GM23338 (cell line): ENCODE data around the gene OIT3. TPM values are rescaled to one million over a fixed set of nuclear protein-coding genes. Genes with fewer than 3 reads are reported as not detected.

Experiments
- ATAC-seq: fragments of 200-7000 bp; cut with Tn5 transposase; 3 replicates; pipeline ENCODE4 v1.9.1; 2020
- DNase-seq: peaks from one replicate; pipeline ENCODE4 v3.0.0-alpha.2; 2015; ENCODE audit warnings: low spot score
- H2AFZ ChIP-seq: fragments of 200-600 bp; sonication (generic); 2 replicates; pipeline ENCODE4 v1.8.0; 2016; ENCODE audit warnings: antibody characterized with exemption, mild to moderate bottlenecking, moderate library complexity
- H3F3A ChIP-seq: fragments of 200-600 bp; sonication (generic); replicated peaks from 2 replicates; pipeline ENCODE4 v1.8.0; 2017; ENCODE audit warnings: antibody characterized with exemption, mixed run types, low read depth
- H3K27ac ChIP-seq: fragments of 200-600 bp; sonication (generic); 2 replicates; pipeline ENCODE4 v1.6.1; 2016; ENCODE audit warnings: low read depth
- H3K27me3 ChIP-seq: fragments of 200-600 bp; sonication (generic); 2 replicates; pipeline ENCODE4 v1.8.0; 2016; ENCODE audit warnings: mild to moderate bottlenecking, mixed run types, moderate library complexity; ENCODE audit not compliant: insufficient read depth
- H3K36me3 ChIP-seq: fragments of 200-600 bp; sonication (generic); 2 replicates; pipeline ENCODE4 v1.8.0; 2016; ENCODE audit warnings: mild to moderate bottlenecking; ENCODE audit not compliant: insufficient read depth
- H3K4me1 ChIP-seq: fragments of 200-600 bp; sonication (generic); 2 replicates; pipeline ENCODE4 v1.8.0; 2016; ENCODE audit warnings: mild to moderate bottlenecking, moderate library complexity; ENCODE audit not compliant: insufficient read depth
- H3K4me2 ChIP-seq: fragments of 200-600 bp; sonication (generic); 2 replicates; pipeline ENCODE4 v1.7.1; 2017; ENCODE audit warnings: mixed run types
- H3K4me3 ChIP-seq: fragments of 200-600 bp; sonication (generic); 2 replicates; pipeline ENCODE4 v1.6.1; 2016; ENCODE audit warnings: mixed run types
- H3K79me2 ChIP-seq: fragments of 200-600 bp; sonication (generic); replicated peaks from 2 replicates; pipeline ENCODE4 v1.8.0; 2017; ENCODE audit warnings: mild to moderate bottlenecking; ENCODE audit not compliant: insufficient read depth
- H3K9me2 ChIP-seq: fragments of 200-600 bp; sonication (generic); 2 replicates; pipeline ENCODE4 v1.8.0; 2017; ENCODE audit not compliant: insufficient read depth
- H4K20me1 ChIP-seq: fragments of 200-600 bp; sonication (generic); replicated peaks from 2 replicates; pipeline ENCODE4 v1.8.0; 2017; ENCODE audit warnings: mild to moderate bottlenecking; ENCODE audit not compliant: insufficient read depth
- H3K27ac Mint-ChIP-seq: 2 replicates; pipeline ENCODE4 v1.8.0; 2020; ENCODE audit warnings: inconsistent platforms, mild to moderate bottlenecking, moderate library complexity, mixed read lengths
- H3K27me3 Mint-ChIP-seq: 3 replicates; pipeline ENCODE4 v1.8.0; 2022; ENCODE audit warnings: low read depth, mild to moderate bottlenecking, moderate library complexity, mixed read lengths, inconsistent platforms; ENCODE audit not compliant: insufficient read depth, poor library complexity
- H3K36me3 Mint-ChIP-seq: 3 replicates; pipeline ENCODE4 v1.8.0; 2021; ENCODE audit warnings: low read depth, mild to moderate bottlenecking, inconsistent platforms, moderate library complexity, mixed read lengths
- H3K4me1 Mint-ChIP-seq: 3 replicates; pipeline ENCODE4 v1.8.0; 2020; ENCODE audit warnings: mild to moderate bottlenecking, inconsistent platforms, mixed read lengths
- H3K4me3 Mint-ChIP-seq: 3 replicates; pipeline ENCODE4 v1.8.0; 2021; ENCODE audit warnings: moderate library complexity, mild to moderate bottlenecking, inconsistent platforms, mixed read lengths
- H3K9me3 Mint-ChIP-seq: 3 replicates; pipeline ENCODE4 v1.8.0; 2020; ENCODE audit warnings: moderate library complexity, mild to moderate bottlenecking, inconsistent platforms, mixed read lengths
- CREB1 ChIP-seq: fragments of 250-450 bp; sonication (Bioruptor Pico); IDR thresholded peaks from 2 replicates; pipeline ENCODE4 v1.5.0; 2020; ENCODE audit warnings: low read depth, mild to moderate bottlenecking, moderate library complexity
- CTCF ChIP-seq, 2 experiments: fragments of 200-600 bp in 1 of 2; sonication (generic) in 1 of 2; conservative IDR thresholded peaks; 2 replicates each; pipeline versions ENCODE4 v1.5.1 to v1.6.1; 2016 to 2017; ENCODE audit warnings: antibody characterized with exemption in 2 of 2, low read depth in 2 of 2, mild to moderate bottlenecking in 2 of 2, moderate library complexity in 1 of 2
- EZH2phosphoT487 ChIP-seq: fragments of 200-600 bp; sonication (generic); IDR thresholded peaks from one replicate; pipeline ENCODE4 v1.8.1; 2018; ENCODE audit warnings: antibody characterized with exemption; ENCODE audit not compliant: unreplicated experiment
- JUNB ChIP-seq: IDR thresholded peaks from one replicate; pipeline ENCODE4 v1.6.1; 2016; ENCODE audit warnings: antibody characterized with exemption; ENCODE audit not compliant: unreplicated experiment
- POLR2AphosphoS5 ChIP-seq: IDR thresholded peaks from 2 replicates; pipeline ENCODE4 v1.6.1; 2016; ENCODE audit warnings: antibody characterized with exemption, low read depth
- REST ChIP-seq: IDR thresholded peaks from one replicate; pipeline ENCODE4 v1.6.1; 2018; ENCODE audit warnings: antibody characterized with exemption; ENCODE audit not compliant: unreplicated experiment
- ZNF114 ChIP-seq: fragments of 250-450 bp; sonication (Bioruptor Pico); IDR thresholded peaks from 2 replicates; pipeline ENCODE4 v1.5.0; 2020; ENCODE audit warnings: mild to moderate bottlenecking, moderate library complexity
- polyA plus RNA-seq: library from polyadenylated mRNA; unstranded; fragments of >200 nt; fragmentation: Nextera tagmentation; extraction: Ambion mirVana; gene quantifications from 2 replicates; pipeline ENCODE4 v1.2.1, GENCODE V29; 2016
- total RNA-seq: library from RNA; depleted of rRNA; stranded (reverse); fragments of >200 nt; shearing (Covaris generic); gene quantifications from 2 replicates; pipeline ENCODE4 v1.2.3, GENCODE V29; 2014
- TF ChIP-seq, protein P1 (sequence below): fragments of 250-450 bp; sonication (Bioruptor Pico); IDR thresholded peaks from 2 replicates; pipeline ENCODE4 v1.5.0; 2020; ENCODE audit warnings: mild to moderate bottlenecking, moderate library complexity

Gene OIT3
- total and polyA plus RNA-seq, 2 experiments from 2014 or later: not detected

- TF ChIP-seq CTCF (conservative IDR thresholded peaks at IDR 0.05; ENCODE audit: low read depth in 2 of 2) (no peak), CREB1 (CRISPR knock-in tag) (no peak), EZH2phosphoT487 (no peak), REST (no peak), POLR2AphosphoS5 (no peak), JUNB (no peak)
These were observed 3.5 kb upstream of the OIT3 start (continued) for GRCh38 chr10:72890086-72890485.

DNA sequence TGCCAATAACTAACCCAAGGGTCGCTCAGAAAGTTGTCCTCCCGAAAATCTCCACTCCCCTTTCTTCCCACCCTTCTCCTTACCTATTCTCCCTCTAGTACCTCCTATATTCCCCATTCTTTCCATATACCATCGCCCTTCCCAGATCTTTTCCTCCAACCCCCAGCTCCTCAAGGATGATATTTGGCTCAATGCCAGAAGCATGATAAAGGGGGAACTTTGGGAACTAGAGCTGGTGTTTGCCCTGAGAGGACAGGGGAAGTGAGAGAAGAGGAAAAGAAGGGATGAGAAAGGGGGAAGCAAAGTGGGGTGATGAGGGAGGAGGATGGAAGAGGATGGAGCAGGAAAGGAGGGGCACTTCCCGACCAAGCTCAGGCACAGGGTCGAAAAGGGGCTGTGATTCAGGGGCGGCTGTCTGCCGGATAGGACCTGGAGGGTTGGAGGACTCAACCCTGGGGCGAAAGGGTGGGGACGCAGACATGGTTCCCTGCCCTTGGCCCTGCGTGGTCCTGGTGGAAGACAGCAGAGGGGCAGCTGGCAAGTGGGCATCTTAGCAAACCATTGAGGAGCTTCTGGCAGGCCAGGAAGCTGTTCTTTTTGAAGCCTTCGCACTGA, 1.8 kb downstream of the OIT3 start:
- DNase-seq (peak; percentile 8), ATAC-seq (no peak)
- no peaks in the 10 kb centered on the region for H3K9me3 Mint-ChIP-seq
- peaks cover 1% of the 10 kb centered on the region for H3K27me3 Mint-ChIP-seq
- H3K4me1 ChIP-seq: no peaks in the 10 kb centered on the region
- no peaks in the 10 kb centered on the region for H3K36me3 ChIP-seq
- H3F3A ChIP-seq: no peaks in the 10 kb centered on the region
- H2AFZ ChIP-seq: no peak overlapping the region; the same call in 1 of the 2 replicates
- no peak for TF ChIP-seq JUNB
- no peaks in the 10 kb centered on the region for H3K9me2 ChIP-seq
- no peaks in the 10 kb centered on the region for H3K36me3 Mint-ChIP-seq
- H3K4me3 Mint-ChIP-seq: no peak overlapping the region
- no peak overlapping the region for H3K4me3 ChIP-seq
- H3K27ac Mint-ChIP-seq: no peak overlapping the region
- no peaks in the 10 kb centered on the region for H3K27me3 ChIP-seq
- H3K4me2 ChIP-seq: no peak overlapping the region
- H3K27ac ChIP-seq: no peak overlapping the region
- no peaks in the 10 kb centered on the region for H3K79me2 ChIP-seq
- no peaks in the 10 kb centered on the region for H3K4me1 Mint-ChIP-seq
- H4K20me1 ChIP-seq: no peaks in the 10 kb centered on the region

DNA sequence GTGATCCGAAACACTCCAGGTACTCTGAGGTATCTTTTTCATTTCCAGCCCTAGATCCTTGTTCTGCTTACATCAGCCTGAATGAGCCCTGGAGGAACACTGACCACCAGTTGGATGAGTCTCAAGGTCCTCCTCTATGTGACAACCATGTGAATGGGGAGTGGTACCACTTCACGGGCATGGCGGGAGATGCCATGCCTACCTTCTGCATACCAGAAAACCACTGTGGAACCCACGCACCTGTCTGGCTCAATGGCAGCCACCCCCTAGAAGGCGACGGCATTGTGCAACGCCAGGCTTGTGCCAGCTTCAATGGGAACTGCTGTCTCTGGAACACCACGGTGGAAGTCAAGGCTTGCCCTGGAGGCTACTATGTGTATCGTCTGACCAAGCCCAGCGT, 5.1 kb downstream of the OIT3 start:
- Histone ChIP-seq H3K27ac (no peak overlapping the region), H3K79me2 (no peaks in the 10 kb centered on the region), H3K4me2 (no peak overlapping the region), H2AFZ (no peak overlapping the region), H3F3A (no peaks in the 10 kb centered on the region), H4K20me1 (no peaks in the 10 kb centered on the region), H3K27me3 (no peaks in the 10 kb centered on the region), H3K9me2 (no peaks in the 10 kb centered on the region; the same call in 1 of the 2 replicates), H3K36me3 (peaks cover 3% of the 10 kb centered on the region; the same call in 1 of the 2 replicates), H3K4me1 (no peaks in the 10 kb centered on the region), H3K4me3 (no peak overlapping the region)
- peaks cover 1% of the 10 kb centered on the region for H3K27me3 Mint-ChIP-seq
- ATAC-seq (no peak), DNase-seq (no peak)
- no peaks in the 10 kb centered on the region for H3K4me1 Mint-ChIP-seq
- no peak overlapping the region for H3K27ac Mint-ChIP-seq
- H3K9me3 Mint-ChIP-seq: peaks cover 3% of the 10 kb centered on the region
- no peak overlapping the region for H3K4me3 Mint-ChIP-seq
- peaks cover under 1% of the 10 kb centered on the region; the same call in 1 of the 3 replicates for H3K36me3 Mint-ChIP-seq
- TF ChIP-seq EZH2phosphoT487 (no peak), JUNB (no peak), ZNF114 (CRISPR knock-in tag) (no peak), POLR2AphosphoS5 (no peak)
- TF ChIP-seq, protein P1, sequence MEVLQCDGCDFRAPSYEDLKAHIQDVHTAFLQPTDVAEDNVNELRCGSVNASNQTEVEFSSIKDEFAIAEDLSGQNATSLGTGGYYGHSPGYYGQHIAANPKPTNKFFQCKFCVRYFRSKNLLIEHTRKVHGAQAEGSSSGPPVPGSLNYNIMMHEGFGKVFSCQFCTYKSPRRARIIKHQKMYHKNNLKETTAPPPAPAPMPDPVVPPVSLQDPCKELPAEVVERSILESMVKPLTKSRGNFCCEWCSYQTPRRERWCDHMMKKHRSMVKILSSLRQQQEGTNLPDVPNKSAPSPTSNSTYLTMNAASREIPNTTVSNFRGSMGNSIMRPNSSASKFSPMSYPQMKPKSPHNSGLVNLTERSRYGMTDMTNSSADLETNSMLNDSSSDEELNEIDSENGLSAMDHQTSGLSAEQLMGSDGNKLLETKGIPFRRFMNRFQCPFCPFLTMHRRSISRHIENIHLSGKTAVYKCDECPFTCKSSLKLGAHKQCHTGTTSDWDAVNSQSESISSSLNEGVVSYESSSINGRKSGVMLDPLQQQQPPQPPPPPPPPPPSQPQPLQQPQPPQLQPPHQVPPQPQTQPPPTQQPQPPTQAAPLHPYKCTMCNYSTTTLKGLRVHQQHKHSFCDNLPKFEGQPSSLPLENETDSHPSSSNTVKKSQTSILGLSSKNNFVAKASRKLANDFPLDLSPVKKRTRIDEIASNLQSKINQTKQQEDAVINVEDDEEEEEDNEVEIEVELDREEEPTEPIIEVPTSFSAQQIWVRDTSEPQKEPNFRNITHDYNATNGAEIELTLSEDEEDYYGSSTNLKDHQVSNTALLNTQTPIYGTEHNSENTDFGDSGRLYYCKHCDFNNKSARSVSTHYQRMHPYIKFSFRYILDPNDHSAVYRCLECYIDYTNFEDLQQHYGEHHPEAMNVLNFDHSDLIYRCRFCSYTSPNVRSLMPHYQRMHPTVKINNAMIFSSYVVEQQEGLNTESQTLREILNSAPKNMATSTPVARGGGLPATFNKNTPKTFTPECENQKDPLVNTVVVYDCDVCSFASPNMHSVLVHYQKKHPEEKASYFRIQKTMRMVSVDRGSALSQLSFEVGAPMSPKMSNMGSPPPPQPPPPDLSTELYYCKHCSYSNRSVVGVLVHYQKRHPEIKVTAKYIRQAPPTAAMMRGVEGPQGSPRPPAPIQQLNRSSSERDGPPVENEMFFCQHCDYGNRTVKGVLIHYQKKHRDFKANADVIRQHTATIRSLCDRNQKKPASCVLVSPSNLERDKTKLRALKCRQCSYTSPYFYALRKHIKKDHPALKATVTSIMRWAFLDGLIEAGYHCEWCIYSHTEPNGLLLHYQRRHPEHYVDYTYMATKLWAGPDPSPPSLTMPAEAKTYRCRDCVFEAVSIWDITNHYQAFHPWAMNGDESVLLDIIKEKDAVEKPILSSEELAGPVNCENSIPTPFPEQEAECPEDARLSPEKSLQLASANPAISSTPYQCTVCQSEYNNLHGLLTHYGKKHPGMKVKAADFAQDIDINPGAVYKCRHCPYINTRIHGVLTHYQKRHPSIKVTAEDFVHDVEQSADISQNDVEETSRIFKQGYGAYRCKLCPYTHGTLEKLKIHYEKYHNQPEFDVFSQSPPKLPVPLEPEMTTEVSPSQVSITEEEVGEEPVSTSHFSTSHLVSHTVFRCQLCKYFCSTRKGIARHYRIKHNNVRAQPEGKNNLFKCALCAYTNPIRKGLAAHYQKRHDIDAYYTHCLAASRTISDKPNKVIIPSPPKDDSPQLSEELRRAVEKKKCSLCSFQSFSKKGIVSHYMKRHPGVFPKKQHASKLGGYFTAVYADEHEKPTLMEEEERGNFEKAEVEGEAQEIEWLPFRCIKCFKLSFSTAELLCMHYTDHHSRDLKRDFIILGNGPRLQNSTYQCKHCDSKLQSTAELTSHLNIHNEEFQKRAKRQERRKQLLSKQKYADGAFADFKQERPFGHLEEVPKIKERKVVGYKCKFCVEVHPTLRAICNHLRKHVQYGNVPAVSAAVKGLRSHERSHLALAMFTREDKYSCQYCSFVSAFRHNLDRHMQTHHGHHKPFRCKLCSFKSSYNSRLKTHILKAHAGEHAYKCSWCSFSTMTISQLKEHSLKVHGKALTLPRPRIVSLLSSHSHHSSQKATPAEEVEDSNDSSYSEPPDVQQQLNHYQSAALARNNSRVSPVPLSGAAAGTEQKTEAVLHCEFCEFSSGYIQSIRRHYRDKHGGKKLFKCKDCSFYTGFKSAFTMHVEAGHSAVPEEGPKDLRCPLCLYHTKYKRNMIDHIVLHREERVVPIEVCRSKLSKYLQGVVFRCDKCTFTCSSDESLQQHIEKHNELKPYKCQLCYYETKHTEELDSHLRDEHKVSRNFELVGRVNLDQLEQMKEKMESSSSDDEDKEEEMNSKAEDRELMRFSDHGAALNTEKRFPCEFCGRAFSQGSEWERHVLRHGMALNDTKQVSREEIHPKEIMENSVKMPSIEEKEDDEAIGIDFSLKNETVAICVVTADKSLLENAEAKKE (CRISPR knock-in tag): no peak
